Measurements from ENCODE around the gene GSE1.

Gene GSE1

GRCh38 chr16:85585711-85586110, 27.4 kb upstream of the GSE1 start:
- no peak for DNase-seq (ENCODE audit: low read depth)
- TF ChIP-seq CTCF (IDR thresholded peaks at IDR 0.05; ENCODE audit: control insufficient read depth, extremely low read depth, insufficient read depth): no peak
- no peak overlapping the region for H3K4me3 ChIP-seq (ENCODE audit: low read depth, low read length)

- H3K4me3 ChIP-seq (ENCODE audit: low read depth, low read length): no peak overlapping the region
- TF ChIP-seq CTCF (IDR thresholded peaks at IDR 0.05; ENCODE audit: control insufficient read depth, extremely low read depth, insufficient read depth): no peak
- DNase-seq (ENCODE audit: low read depth): no peak
These were observed 26.6 kb upstream of the GSE1 start for GRCh38 chr16:85586380-85587104.

GRCh38 chr16:85587762-85588556, 25.2 kb upstream of the GSE1 start:
- TF ChIP-seq CTCF (IDR thresholded peaks at IDR 0.05; ENCODE audit: control insufficient read depth, extremely low read depth, insufficient read depth): no peak
- DNase-seq (ENCODE audit: low read depth): no peak
- no peak overlapping the region for H3K4me3 ChIP-seq (ENCODE audit: low read depth, low read length)

GRCh38 chr16:85588562-85589503, 24.3 kb upstream of the GSE1 start:
- no peak overlapping the region for H3K4me3 ChIP-seq (ENCODE audit: low read depth, low read length)
- no peak for DNase-seq (ENCODE audit: low read depth)
- TF ChIP-seq CTCF (IDR thresholded peaks at IDR 0.05; ENCODE audit: control insufficient read depth, extremely low read depth, insufficient read depth): no peak

GRCh38 chr16:85589688-85590505, 23.2 kb upstream of the GSE1 start:
- no peak for TF ChIP-seq CTCF (IDR thresholded peaks at IDR 0.05; ENCODE audit: control insufficient read depth, extremely low read depth, insufficient read depth)
- H3K4me3 ChIP-seq (ENCODE audit: low read depth, low read length): no peak overlapping the region
- no peak for DNase-seq (ENCODE audit: low read depth)

GRCh38 chr16:85590506-85590832, 22.7 kb upstream of the GSE1 start:
- TF ChIP-seq CTCF (IDR thresholded peaks at IDR 0.05; ENCODE audit: control insufficient read depth, extremely low read depth, insufficient read depth): no peak
- DNase-seq (ENCODE audit: low read depth): no peak
- no peak overlapping the region for H3K4me3 ChIP-seq (ENCODE audit: low read depth, low read length)

All from LNCaP clone FGC (cell line).